DOHH2 (cell line): ENCODE results near the gene TWIST2.

ENCODE experiments used
- H3F3A ChIP-seq: fragments of 200-600 bp; sonication (generic), shearing (Covaris generic); 2 replicates; pipeline ENCODE4 v1.6.0; 2016; ENCODE audit warnings: antibody characterized with exemption, mild to moderate bottlenecking; ENCODE audit not compliant: control insufficient read depth, insufficient read depth
- H3K27ac ChIP-seq: fragments of 200-600 bp; sonication (generic); 2 replicates; pipeline ENCODE4 v1.5.1; 2014; ENCODE audit warnings: low read depth, mild to moderate bottlenecking, low read length, moderate library complexity
- H3K27me3 ChIP-seq: fragments of 200-600 bp; sonication (generic); 2 replicates; pipeline ENCODE4 v1.6.1; 2014; ENCODE audit warnings: mild to moderate bottlenecking, low read length, mixed read lengths; ENCODE audit not compliant: control insufficient read depth
- H3K36me3 ChIP-seq: fragments of 200-600 bp; sonication (generic); 2 replicates; pipeline ENCODE4 v1.6.1; 2014; ENCODE audit warnings: mild to moderate bottlenecking, low read length, moderate library complexity, mixed read lengths; ENCODE audit not compliant: control insufficient read depth
- H3K4me1 ChIP-seq: fragments of 200-600 bp; sonication (generic); 2 replicates; pipeline ENCODE4 v1.6.1; 2014; ENCODE audit warnings: mild to moderate bottlenecking, low read length, mixed read lengths; ENCODE audit not compliant: control insufficient read depth
- H3K4me2 ChIP-seq: fragments of 200-600 bp; sonication (generic); 2 replicates; pipeline ENCODE4 v1.6.0; 2014; ENCODE audit warnings: mild to moderate bottlenecking, low read length, moderate library complexity
- H3K4me3 ChIP-seq: fragments of 200-600 bp; sonication (generic); 2 replicates; pipeline ENCODE4 v1.5.1; 2014; ENCODE audit warnings: mild to moderate bottlenecking, low read length, mixed read lengths
- H3K79me2 ChIP-seq: fragments of 200-600 bp; sonication (generic); 2 replicates; pipeline ENCODE4 v1.6.1; 2014; ENCODE audit warnings: mild to moderate bottlenecking, low read length, mixed read lengths; ENCODE audit not compliant: control insufficient read depth
- H3K9me2 ChIP-seq: fragments of 200-600 bp; sonication (generic); replicated peaks from 2 replicates; pipeline ENCODE4 v1.6.1; 2014; ENCODE audit warnings: mild to moderate bottlenecking, low read length, mixed read lengths; ENCODE audit not compliant: control insufficient read depth
- H3K9me3 ChIP-seq: fragments of 200-600 bp; sonication (generic); 2 replicates; pipeline ENCODE4 v1.6.1; 2014; ENCODE audit warnings: antibody characterized with exemption, low read length, mixed read lengths; ENCODE audit not compliant: control insufficient read depth, insufficient read depth
- H4K20me1 ChIP-seq: fragments of 200-600 bp; sonication (generic); 2 replicates; pipeline ENCODE4 v1.6.0; 2014; ENCODE audit warnings: low read depth, mild to moderate bottlenecking, antibody characterized with exemption, low read length, moderate library complexity; ENCODE audit not compliant: control insufficient read depth, insufficient read depth
- CTCF ChIP-seq: fragments of 200-600 bp; sonication (generic); IDR thresholded peaks from one replicate; pipeline ENCODE4 v1.5.1; 2014; ENCODE audit warnings: antibody characterized with exemption, mild to moderate bottlenecking, low read depth, low read length; ENCODE audit not compliant: poor library complexity, severe bottlenecking
- EZH2phosphoT487 ChIP-seq: fragments of 200-600 bp; sonication (generic); IDR thresholded peaks from 2 replicates; pipeline ENCODE4 v1.6.1; 2017; ENCODE audit warnings: borderline replicate concordance, mild to moderate bottlenecking, antibody characterized with exemption, low read length, moderate library complexity, mixed read lengths

Gene TWIST2

GRCh38 chr2:238884122-238884811 lies 36.4 kb downstream of the TWIST2 start:
- Histone ChIP-seq H3K79me2 (no peaks in the 10 kb centered on the region), H3K27ac (no peak overlapping the region), H3K4me3 (no peak overlapping the region), H3K27me3 (no peaks in the 10 kb centered on the region), H3K9me2 (no peaks in the 10 kb centered on the region), H4K20me1 (no peaks in the 10 kb centered on the region), H3K9me3 (no peaks in the 10 kb centered on the region; the same call in 1 of the 2 replicates), H3K4me2 (no peak overlapping the region), H3F3A (no peaks in the 10 kb centered on the region), H3K4me1 (no peaks in the 10 kb centered on the region), H3K36me3 (no peaks in the 10 kb centered on the region)
- TF ChIP-seq CTCF (no peak), EZH2phosphoT487 (no peak)

GRCh38 chr2:238884812-238885408 lies 37.0 kb downstream of the TWIST2 start:
- H3K79me2 ChIP-seq = no peaks in the 10 kb centered on the region
- TF ChIP-seq EZH2phosphoT487 = no peak
- no peak for TF ChIP-seq CTCF
- no peaks in the 10 kb centered on the region; the same call in 1 of the 2 replicates for H3K9me3 ChIP-seq
- H3K27ac ChIP-seq = no peak overlapping the region
- H3K4me2 ChIP-seq = no peak overlapping the region
- no peaks in the 10 kb centered on the region for H3K27me3 ChIP-seq
- no peaks in the 10 kb centered on the region for H4K20me1 ChIP-seq
- H3K4me3 ChIP-seq = no peak overlapping the region
- H3F3A ChIP-seq = no peaks in the 10 kb centered on the region
- no peaks in the 10 kb centered on the region for H3K9me2 ChIP-seq
- H3K4me1 ChIP-seq = no peaks in the 10 kb centered on the region
- H3K36me3 ChIP-seq = no peaks in the 10 kb centered on the region

GRCh38 chr2:238886453-238887094 lies 38.7 kb downstream of the TWIST2 start:
- Histone ChIP-seq H3K79me2 (no peaks in the 10 kb centered on the region), H3K9me2 (no peaks in the 10 kb centered on the region), H3K4me2 (no peak overlapping the region), H3K27ac (no peak overlapping the region), H3K4me3 (no peak overlapping the region), H3K36me3 (no peaks in the 10 kb centered on the region), H3K9me3 (no peaks in the 10 kb centered on the region; the same call in 1 of the 2 replicates), H4K20me1 (no peaks in the 10 kb centered on the region), H3F3A (no peaks in the 10 kb centered on the region), H3K27me3 (no peaks in the 10 kb centered on the region), H3K4me1 (no peaks in the 10 kb centered on the region)
- TF ChIP-seq CTCF (no peak), EZH2phosphoT487 (no peak)
